HG03095 (cell line): ENCODE measurements around the gene UGT3A2.
"Not testable (repeated sequence)": the region's sequence is repeated elsewhere in the genome, so short reads cannot be mapped to it uniquely, and the experiment has no call there.

Experiments used
- ATAC-seq: cut with Tn5 transposase; IDR thresholded peaks from one replicate; pipeline ENCODE4 v1.9.1; 2021; ENCODE audit warnings: moderate library complexity; ENCODE audit not compliant: unreplicated experiment

UGT3A2 gene

DNA sequence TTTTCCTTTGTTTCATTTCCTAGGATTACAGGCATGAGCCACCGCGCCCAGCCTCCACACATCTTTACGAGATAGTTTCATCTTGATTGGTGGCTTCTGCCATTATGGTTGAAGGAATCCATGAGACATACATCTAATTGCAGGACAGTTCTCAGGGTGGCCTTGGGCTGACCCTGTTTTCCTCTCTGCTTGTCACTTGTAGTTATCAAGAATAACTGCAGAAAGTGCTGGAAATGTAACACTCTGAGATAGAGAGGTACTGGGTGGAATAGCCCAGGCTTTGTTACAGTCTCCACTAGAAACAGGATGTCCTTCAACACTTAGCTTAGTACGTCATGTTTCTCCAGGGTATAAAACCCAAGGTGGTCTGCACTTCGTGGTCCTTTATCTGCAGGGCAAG is 10.7 kb downstream of the UGT3A2 start:
- no peak for ATAC-seq

DNA sequence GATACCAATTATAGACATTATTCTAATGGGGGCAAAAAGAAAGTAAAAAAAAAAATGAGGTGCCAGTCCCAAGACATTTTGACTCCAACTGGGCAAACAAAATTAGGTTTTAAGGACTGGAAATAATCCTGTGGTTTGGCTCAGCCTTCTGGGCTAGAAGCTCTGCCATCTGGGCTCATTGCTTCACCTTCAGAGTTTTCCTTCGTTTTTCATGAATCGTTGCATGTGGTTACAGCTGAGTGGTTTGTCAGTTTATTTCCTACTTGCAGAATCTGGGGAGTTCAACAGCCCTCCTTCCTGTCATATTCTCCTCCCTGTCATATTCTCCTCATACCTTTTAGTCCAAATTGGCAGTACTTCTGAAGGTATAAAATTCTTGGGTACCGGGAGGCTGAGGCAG is 12.0 kb downstream of the UGT3A2 start:
- ATAC-seq, result no peak

- no peak for ATAC-seq
Observed at GRCh38 chr5:36052538-36052937, 14.1 kb downstream of the UGT3A2 start.

- no peak for ATAC-seq
Observed at GRCh38 chr5:36049949-36050348, 16.7 kb downstream of the UGT3A2 start.

GRCh38 chr5:36047384-36048160 is 19.1 kb downstream of the UGT3A2 start:
- ATAC-seq, result no peak

- ATAC-seq, result no peak
Observed at GRCh38 chr5:36045895-36046294, 20.8 kb downstream of the UGT3A2 start.

DNA sequence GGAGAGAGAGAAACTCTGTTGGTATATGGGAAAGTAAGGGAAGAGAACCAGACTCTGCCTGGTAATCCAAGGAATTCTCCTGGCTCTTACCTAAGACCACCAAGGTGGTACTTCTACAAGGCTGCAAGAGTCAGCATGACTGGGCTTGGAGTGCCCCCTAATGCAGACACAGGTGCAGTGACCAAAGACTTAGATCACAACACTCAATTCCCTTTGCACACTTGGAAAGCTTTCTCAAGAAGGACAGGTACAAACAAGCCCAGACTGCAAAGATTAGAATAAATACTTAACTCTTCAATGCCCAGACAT is 25.2 kb downstream of the UGT3A2 start:
- ATAC-seq, result no peak

DNA sequence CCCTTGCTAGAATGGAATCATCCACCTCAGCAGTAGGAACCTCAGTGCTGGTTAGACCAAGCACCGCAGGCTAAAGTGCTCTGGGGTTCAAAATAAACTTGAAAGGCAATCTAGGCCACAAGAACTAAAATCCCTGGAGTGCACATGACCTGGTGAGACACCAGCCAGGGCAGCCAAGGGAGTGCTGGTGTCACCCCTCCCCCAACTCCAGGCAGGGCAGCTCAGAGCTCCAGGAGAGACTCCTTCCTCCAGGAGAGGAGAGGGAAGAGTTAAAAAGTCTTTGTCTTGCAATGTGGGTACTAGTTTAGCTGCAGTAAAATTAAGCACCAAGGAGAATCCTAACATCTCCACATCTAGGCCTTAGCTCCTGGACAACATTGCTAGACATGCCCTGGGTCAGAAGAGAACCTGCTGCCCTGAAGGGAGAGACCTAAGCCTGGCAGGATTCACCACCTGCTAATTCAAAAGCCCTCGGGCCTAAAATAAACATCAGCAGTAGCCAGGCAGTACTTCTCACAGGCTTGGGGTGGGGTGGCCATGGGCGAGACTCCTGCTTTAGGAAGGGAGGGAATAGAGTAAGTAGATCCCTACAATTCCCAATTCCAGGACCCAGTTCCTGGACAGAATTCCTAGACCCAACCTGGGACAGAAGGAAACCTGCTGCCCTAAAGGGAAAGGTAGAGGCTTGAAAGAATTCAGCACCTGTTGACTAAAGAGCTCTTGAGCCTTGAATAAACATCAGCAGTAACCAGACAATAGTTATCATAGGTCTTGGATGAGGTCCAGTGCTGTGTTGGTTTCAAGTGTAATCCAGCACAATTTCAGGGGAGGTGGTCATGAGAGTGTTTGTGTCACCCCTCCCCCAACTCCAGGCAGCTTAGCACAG is 25.8 kb downstream of the UGT3A2 start:
- no peak for ATAC-seq

- ATAC-seq, result no peak
Observed at GRCh38 chr5:36035696-36036095, 31.0 kb downstream of the UGT3A2 start.

DNA sequence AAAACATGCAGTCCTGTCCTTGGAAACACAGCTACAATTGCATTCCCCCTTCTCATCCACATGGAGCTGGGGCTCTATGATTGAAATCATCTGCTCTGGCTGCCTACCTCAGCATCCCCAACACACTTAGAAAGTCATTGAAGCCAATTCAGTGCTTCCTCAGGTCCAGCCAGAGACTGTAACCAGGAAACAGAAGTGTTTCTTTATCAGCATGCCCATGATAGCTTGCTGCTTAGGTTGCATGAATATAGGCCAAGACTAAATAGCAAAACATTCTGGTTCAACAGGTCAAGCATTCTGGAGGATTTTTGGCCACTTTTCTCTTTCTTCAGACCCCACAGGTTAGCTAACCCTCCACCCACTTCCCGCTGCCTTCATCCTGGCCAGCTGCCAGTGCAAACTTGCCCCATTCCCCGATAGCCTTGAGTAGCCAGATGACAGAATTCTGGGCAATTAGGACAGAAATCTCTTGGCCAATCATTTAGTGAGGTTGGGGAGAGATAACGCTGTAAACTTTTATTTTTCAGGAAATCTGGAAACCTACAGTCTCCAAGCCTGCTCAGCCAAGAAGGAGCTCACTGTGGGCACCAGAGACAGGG is 32.0 kb downstream of the UGT3A2 start:
- ATAC-seq, result not testable (repeated sequence)

GRCh38 chr5:36033486-36033885 is 33.2 kb downstream of the UGT3A2 start:
- no peak for ATAC-seq

GRCh38 chr5:36033047-36033446 is 33.6 kb downstream of the UGT3A2 start:
- ATAC-seq, result no peak

GRCh38 chr5:36031223-36031622 is 35.5 kb downstream of the UGT3A2 start:
- no peak for ATAC-seq

GRCh38 chr5:36029914-36030313 is 36.8 kb downstream of the UGT3A2 start:
- ATAC-seq, result no peak

DNA sequence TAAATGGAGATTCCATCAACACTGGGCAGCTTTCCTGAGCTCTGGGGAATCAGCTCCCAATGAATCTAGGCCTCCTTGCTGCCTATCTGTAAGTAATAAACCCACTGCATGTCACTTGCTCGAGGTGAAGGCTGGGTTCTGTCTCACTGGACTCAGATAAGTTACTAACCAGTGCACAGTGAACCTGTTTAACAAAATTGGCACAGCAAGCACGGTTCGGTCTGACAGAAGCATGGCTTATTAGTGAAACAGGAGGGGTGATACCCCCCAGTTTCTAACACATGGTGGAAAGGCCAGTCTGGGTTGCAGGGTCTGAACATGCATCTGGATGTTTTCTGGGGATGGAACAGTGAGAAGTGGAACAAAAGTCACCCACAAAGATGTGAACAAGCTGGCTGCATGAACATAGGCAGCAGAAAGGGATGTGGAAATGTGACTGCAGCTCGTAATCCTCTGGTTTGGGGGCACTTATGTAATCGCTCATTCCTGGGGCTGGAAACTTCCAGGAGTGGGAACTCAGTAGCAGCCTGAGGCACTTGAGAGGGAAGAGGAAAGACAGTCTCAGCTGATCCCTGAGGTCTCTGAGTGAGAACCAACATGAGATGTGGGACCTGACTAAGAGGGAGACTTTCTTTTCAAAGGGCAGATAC is 37.7 kb downstream of the UGT3A2 start:
- ATAC-seq, result no peak

DNA sequence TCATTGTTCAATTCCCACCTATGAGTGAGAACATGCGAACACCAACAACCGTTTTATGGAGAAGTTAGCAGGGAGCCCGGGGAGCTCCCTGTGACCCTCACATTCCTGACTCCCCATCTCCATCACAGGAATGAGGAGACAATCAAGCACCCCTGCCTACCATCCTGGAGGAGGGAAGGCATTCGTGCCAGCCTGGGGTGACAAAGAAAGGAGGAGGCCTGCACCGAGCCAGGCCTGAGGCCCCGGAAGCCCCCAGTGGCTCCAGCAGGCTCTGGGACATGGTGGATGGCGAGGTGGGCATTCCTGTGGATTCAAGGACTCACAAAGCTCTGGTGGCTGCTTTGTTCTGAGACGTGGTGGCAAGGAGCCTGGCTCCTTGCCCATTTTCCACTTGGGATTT is 39.0 kb downstream of the UGT3A2 start:
- ATAC-seq, result no peak

DNA sequence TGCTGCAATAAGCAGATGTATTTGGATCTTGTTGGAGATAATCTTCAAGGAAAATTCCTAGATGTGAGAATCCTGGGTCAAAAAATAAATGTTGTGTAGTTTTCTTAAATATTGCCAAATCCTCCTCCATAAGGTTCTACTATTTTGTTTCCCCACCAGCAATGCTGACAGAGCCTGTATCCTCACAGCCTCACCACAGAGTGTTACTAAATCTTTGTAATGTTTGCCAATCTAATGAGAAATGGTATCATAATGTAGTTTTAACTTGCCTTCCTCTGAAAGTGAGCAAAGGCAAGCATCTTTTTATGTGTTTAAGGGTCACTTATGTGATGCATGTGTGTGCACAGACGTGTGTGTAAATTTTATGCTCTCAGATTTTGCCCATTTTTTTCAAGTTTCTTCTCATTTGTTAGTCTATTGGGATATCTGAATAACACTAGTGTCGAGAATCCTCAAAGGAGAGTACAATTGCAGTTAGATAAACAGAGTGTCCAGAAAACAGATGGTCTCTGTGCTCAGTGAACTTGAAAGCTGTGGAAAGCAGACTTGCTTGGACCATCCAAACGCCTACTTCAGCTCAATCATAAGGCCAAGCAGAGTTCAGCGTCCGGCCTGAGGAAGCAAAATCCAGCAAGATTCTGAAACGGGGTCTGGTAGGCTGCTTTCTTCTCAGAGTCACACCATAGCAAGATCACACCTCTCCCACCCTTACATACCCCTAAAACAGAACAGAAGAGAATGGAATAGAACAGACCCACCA is 39.8 kb downstream of the UGT3A2 start:
- no peak for ATAC-seq

GRCh38 chr5:36022246-36022645 is 44.4 kb downstream of the UGT3A2 start:
- ATAC-seq, result not testable (repeated sequence)

DNA sequence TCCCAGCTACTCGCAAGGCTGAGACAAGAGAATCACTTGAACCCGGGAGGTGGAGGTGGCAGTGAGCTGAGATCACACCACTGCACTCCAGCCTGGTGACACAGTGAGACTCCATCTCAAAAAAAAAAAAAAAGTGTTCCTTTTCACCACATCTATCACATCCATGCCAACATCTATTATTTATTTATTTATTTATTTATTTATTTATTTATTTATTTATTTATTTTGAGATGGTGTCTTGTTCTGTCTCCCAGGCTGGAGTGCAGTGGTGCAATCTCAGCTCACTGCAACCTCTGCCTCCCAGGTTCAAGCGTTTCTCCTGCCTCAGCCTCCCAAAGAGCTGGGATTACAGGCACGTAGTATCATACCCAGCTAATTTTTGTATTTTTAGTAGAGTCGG is 47.1 kb downstream of the UGT3A2 start:
- not testable (repeated sequence) for ATAC-seq

- ATAC-seq, result no peak
Observed at GRCh38 chr5:36017622-36018021, 49.1 kb downstream of the UGT3A2 start.

- ATAC-seq, result no peak
Observed at GRCh38 chr5:36017004-36017403, 49.7 kb downstream of the UGT3A2 start.
